ENCODE data around the gene A2ML1. TPM values are rescaled to one million over a fixed set of nuclear protein-coding genes. Genes with fewer than 3 reads are reported as not detected.
A peak's percentile ranks its signal among the peaks of the same experiment; 100 is the strongest.
"Not testable (repeated sequence)": the region's sequence is repeated elsewhere in the genome, so short reads cannot be mapped to it uniquely, and the experiment has no call there.

The A2ML1 gene
- total RNA-seq, 1 experiment from 2014 or later: not detected

DNA sequence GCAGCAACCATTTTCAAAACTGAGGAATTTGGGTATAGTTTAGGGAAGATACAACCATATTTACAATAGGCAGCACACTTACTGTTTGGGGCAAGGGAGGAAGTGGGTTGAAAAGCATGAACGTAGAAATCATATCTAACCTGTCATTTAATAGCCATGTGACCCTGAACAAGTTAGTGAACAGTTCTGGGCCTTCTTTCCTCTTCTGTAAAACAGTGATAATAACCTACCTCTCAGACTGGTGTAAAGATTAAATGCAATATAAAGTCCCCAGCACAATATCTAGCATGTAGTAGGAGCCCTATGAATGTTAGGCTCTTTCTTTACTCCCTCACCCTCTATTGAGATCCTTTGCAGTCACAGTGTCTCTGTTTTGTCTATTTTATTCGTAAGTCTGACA is 33.5 kb downstream of the A2ML1 start:
- Histone ChIP-seq H3K27me3 (no peaks in the 10 kb centered on the region), H3K27ac (no peak overlapping the region), H3K4me3 (no peak overlapping the region), H3K9me3 (replicated peaks) (no peaks in the 10 kb centered on the region), H3K4me1 (no peaks in the 10 kb centered on the region; the same call in 1 of the 2 replicates), H3K36me3 (no peaks in the 10 kb centered on the region)
- DNase-seq: no peak

DNA sequence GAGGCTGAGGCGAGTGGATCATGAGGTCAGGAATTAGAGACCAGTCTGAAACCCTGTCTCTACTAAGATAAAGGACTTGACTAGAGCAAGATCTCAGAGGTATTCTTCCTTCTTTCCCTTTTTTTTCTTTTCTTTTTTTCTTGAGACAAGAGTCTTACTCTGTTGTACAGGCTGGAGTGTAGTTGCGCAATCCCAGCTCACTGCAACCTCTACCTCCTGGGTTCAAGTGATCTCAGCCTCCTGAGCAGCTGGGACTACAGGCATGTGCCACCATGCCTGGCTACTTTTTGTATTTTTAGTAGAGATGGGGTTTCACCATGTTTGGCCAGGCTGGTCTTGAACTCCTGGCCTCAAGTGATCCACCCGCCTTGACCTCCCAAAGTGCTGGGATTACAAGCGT is 37.0 kb downstream of the A2ML1 start:
- not testable (repeated sequence) for H3K36me3 ChIP-seq

DNA sequence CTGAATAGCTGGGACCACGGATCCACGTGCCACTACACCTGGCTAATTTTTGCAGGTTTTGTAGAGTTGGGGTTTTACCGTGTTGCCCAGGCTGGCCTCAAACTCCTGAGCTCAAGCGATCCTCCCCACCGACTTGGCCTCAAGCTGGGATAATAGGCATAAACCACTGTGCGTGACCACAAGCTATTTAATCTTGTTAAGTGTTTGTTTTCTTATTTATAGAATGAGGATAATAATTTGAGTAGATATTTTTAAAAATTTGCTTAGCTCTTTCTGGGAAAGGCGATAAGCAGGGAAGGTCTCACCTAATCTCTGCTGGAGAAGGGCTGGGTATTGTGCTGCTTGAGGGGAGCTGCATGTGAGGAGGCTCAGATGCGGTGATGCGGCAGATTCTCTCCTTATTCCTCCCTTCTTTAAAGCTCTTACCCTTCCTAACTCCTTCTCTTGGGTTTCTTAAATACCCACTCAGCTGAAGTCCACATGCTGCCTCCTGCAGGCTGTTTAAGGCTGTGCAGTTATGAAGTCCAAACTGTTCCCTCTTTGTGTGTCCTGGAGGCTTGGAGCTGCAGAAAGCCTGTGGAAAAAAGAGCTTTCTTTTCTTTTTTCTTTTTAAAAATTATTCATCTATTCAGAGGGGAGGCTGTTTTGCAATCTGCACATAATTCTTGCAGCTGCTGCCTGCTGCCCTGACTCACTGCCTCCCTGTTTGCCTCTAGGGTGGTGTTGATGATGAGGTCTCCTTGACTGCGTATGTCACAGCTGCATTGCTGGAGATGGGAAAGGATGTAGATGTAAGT is 37.9 kb downstream of the A2ML1 start:
- no peaks in the 10 kb centered on the region for H3K9me3 ChIP-seq (replicated peaks)
- peak; percentile 34 to 74 for DNase-seq
- no peak overlapping the region for H3K4me3 ChIP-seq
- H3K27ac ChIP-seq: no peak overlapping the region
- H3K36me3 ChIP-seq: no peaks in the 10 kb centered on the region
- H3K27me3 ChIP-seq: no peaks in the 10 kb centered on the region
- H3K4me1 ChIP-seq: no peaks in the 10 kb centered on the region; the same call in 1 of the 2 replicates

More for the DNA sequence above, 37.0 kb downstream of the A2ML1 start:
- not testable (repeated sequence) for DNase-seq; H3K9me3 ChIP-seq (replicated peaks); H3K4me3 ChIP-seq; H3K27me3 ChIP-seq; H3K4me1 ChIP-seq; H3K27ac ChIP-seq

DNA sequence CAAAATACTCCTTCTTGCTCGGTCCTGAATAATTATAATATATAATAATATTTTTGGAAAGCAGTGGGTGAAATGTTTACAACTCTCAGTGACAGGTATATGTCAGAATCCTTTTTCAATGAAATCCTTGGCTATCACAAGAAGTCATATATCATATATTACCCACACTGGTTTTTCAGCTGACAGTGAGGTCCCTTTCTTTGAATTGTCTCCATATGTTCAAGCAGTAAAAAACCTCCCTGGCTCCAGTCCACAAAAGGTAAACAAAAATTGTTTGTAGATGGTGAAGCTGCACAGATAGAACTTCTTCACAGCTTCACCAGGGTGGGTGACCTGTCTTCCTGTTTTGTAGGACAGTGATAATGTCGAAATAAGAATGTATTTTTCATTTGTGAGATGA is 44.0 kb downstream of the A2ML1 start:
- no peak overlapping the region for H3K4me3 ChIP-seq
- no peaks in the 10 kb centered on the region for H3K9me3 ChIP-seq (replicated peaks)
- no peak for DNase-seq
- no peaks in the 10 kb centered on the region for H3K4me1 ChIP-seq
- H3K27ac ChIP-seq: no peak overlapping the region
- H3K27me3 ChIP-seq: no peaks in the 10 kb centered on the region
- no peaks in the 10 kb centered on the region for H3K36me3 ChIP-seq

DNA sequence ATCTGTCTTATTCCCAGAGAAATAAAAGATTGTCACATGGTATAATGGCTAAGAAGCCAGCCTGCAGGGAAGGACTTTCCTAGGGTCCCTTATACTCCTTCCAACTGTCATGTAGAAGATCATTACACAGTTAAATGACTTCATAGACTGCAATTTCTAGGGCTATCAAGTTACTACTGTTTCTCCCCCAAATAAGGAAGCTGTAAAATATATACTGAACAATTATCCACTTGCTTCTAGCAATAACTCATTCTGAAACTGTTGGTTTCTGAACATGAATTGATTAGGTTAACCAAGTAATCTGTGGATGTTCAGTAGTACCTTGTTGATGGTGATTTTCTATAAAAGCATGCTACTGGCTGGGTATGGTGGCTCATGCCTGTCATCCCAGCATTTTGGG is 44.6 kb downstream of the A2ML1 start:
- Histone ChIP-seq H3K36me3 (no peaks in the 10 kb centered on the region), H3K27ac (no peak overlapping the region), H3K27me3 (no peaks in the 10 kb centered on the region), H3K4me3 (no peak overlapping the region), H3K9me3 (replicated peaks) (no peaks in the 10 kb centered on the region), H3K4me1 (no peaks in the 10 kb centered on the region)
- DNase-seq: no peak

DNA sequence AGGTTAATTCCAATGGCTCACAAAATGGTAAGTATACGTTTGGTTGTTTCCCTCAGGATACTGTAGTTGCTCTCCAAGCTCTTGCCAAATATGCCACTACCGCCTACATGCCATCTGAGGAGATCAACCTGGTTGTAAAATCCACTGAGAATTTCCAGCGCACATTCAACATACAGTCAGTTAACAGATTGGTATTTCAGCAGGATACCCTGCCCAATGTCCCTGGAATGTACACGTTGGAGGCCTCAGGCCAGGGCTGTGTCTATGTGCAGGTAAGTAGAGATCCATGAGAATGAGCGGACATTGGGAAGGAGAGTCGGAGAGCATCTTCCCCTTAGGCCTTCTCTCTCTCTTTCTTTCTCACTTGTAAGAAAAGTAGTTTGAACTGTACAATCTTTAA is 45.4 kb downstream of the A2ML1 start:
- no peak overlapping the region for H3K4me3 ChIP-seq
- no peaks in the 10 kb centered on the region for H3K27me3 ChIP-seq
- no peaks in the 10 kb centered on the region for H3K4me1 ChIP-seq
- H3K9me3 ChIP-seq (replicated peaks): no peaks in the 10 kb centered on the region
- no peaks in the 10 kb centered on the region for H3K36me3 ChIP-seq
- no peak for DNase-seq
- no peak overlapping the region for H3K27ac ChIP-seq

DNA sequence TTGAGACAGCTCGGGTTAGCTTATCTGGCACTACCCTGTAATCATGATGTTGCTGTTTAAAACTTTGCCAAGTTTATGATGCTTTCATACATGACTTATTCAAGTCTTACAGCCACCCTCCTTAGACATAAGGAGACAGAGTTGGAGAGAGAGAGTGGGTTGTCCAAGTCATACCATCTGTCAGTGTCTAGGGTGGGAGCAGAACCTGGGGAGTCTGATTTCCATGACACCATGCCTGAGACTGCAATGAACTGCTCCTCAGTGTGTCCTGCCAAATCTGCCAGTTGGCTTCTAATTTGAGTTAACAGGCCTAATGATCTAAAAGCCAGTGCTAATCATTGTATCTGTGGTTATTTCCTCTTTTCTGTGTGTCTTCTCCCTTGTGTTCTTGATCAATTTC is 48.2 kb downstream of the A2ML1 start:
- H3K4me3 ChIP-seq: no peak overlapping the region
- no peak for DNase-seq
- H3K4me1 ChIP-seq: no peaks in the 10 kb centered on the region
- no peaks in the 10 kb centered on the region for H3K27me3 ChIP-seq
- H3K36me3 ChIP-seq: no peaks in the 10 kb centered on the region
- no peaks in the 10 kb centered on the region for H3K9me3 ChIP-seq (replicated peaks)
- no peak overlapping the region for H3K27ac ChIP-seq

DNA sequence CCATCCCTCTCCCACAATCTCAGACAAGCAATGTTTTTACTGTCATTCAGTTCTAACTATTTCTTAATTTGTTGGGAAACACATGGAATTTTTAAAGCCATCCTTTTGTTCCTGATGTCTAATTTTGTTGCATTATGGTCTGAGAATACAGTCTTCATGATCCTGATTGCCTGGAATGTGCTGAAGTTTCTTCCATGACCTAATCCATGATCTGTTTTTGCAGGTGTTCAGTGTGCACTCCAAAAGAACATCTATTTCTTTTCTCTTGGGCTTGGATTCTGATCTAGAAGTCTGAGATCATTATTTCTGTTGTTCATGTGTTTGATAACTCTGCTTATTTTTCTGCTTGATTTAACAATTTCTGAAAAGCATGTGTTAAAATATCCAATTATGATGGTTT is 48.6 kb downstream of the A2ML1 start:
- no peaks in the 10 kb centered on the region for H3K4me1 ChIP-seq
- DNase-seq: no peak
- H3K27me3 ChIP-seq: no peaks in the 10 kb centered on the region
- no peaks in the 10 kb centered on the region for H3K9me3 ChIP-seq (replicated peaks)
- no peak overlapping the region for H3K4me3 ChIP-seq
- H3K27ac ChIP-seq: no peak overlapping the region
- no peaks in the 10 kb centered on the region for H3K36me3 ChIP-seq

DNA sequence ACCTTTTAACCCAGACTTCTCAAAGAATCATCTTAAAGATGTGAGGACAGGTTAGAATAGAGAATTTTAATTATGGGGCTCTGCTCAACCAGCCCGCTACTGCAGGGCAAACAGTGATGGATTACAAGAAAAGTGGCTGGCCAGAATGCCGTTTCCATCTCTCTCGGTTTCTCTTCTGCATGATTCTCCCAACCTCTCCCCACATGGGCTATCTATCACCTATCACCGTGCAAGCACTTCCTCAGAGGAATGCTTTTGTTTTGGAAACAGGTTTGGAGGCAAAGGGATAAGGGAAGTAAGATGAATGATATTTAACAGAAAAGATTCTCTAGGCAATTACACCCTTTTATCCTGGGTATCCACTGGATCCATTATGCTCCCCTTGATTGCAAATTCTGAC is 54.5 kb downstream of the A2ML1 start:
- DNase-seq: no peak
- Histone ChIP-seq H3K27me3 (no peaks in the 10 kb centered on the region), H3K4me3 (no peak overlapping the region), H3K9me3 (replicated peaks) (no peaks in the 10 kb centered on the region), H3K36me3 (no peaks in the 10 kb centered on the region), H3K27ac (no peak overlapping the region), H3K4me1 (no peaks in the 10 kb centered on the region)

DNA sequence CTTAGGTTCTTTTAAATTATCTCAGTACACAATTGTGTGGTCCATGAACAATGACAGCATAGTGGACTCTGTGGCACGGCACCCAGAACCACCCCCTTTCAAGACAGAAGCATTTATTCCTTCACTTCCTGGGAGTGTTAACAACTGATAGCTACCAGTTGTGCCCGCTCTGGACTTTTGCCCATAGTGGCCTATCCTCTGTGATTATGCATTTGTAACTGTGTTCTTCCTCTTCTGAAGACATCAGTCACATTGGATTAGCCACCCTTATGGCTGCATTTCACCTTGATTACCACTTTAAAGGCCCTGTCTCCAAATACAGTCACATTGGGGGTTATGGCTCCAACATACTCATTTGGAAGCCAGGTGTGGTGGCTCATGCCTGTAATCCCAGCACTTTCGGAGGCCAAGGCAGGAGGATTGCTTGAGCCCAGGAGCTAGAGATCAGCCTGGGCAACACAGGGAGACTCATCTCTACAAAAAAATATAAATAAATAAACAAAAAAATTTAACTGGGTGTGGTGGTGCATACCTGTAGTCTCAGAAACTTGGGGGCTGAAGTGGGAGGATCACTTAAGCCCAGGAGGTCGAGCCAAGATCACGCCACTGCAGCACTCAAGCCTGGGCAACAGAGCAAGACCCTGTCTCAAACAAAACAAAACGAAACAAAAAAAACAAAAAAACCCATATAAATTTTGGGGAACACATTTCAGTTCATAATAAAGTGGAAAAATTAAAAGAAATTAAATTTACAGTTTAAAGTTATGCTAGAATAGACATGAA is 64.3 kb downstream of the A2ML1 start:
- no peaks in the 10 kb centered on the region for H3K36me3 ChIP-seq
- no peak overlapping the region for H3K27ac ChIP-seq
- no peaks in the 10 kb centered on the region for H3K9me3 ChIP-seq (replicated peaks)
- no peaks in the 10 kb centered on the region for H3K27me3 ChIP-seq
- no peak for DNase-seq
- H3K4me1 ChIP-seq: no peaks in the 10 kb centered on the region
- no peak overlapping the region for H3K4me3 ChIP-seq

DNA sequence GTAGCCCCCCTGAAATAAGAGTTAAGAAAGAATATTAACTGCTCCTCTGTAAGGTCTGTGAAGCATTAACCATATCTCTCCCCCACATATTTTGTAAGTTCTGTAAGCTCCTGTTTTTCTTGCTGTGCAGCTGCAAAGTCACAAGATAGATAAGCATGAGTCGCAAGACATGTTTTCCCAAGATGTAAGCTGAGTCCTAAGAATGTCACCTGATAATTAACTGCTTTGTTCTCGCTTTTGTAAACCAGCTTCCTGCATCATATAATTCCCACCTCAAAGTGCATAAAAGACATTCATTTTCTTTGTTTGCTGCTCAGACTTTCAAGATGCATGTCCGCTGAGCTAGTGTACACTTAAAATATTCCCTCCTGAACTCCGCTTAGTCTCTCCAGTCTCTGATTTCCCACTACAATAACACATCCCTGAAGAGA is 64.9 kb downstream of the A2ML1 start:
- Histone ChIP-seq H3K27ac (no peak overlapping the region), H3K36me3 (no peaks in the 10 kb centered on the region), H3K27me3 (no peaks in the 10 kb centered on the region), H3K9me3 (replicated peaks) (no peaks in the 10 kb centered on the region), H3K4me1 (no peaks in the 10 kb centered on the region), H3K4me3 (no peak overlapping the region)
- DNase-seq: no peak

DNA sequence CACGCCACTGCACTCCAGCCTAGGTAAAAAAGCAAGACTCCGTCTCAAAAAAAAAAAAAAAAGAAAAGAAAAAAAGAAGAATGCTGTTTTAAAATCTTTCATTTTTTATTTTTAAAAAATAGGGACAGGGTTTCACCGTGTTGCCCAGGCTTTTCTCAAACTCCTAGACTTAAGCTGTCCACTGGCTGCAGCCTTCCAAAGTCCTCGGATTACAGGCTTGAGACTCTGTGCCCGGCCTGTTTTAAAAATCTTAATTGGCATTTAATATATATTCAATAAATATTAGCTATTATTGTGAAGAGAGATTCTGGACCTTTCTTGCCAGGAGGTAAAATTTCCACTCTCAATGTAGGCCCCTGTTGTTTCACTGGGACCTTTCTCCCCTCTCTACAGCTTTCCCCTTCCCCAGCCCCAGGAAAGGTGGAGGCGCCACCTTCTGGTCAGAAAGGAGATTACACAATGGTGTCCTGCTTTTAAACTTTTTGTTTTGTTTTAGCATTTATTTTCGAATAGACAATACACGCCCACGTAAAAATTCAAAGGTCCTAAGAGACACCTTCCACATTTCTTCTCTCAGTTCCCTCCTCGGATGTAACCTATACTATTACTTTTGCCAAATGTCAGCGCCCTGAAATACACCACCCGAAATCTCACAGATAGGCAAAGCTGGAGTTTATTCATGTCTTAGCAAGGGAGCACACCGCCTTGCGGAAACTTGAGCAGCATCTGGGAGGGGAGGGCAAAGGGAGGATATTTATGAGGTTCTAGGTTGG is 68.1 kb downstream of the A2ML1 start:
- no peaks in the 10 kb centered on the region for H3K27me3 ChIP-seq
- peak overlapping the region; percentile 28 for H3K4me3 ChIP-seq
- peaks cover 3% of the 10 kb centered on the region; the same call in 1 of the 2 replicates for H3K4me1 ChIP-seq
- H3K9me3 ChIP-seq (replicated peaks): no peaks in the 10 kb centered on the region
- DNase-seq: peak; percentile 32 to 78
- H3K27ac ChIP-seq: no peak overlapping the region
- no peaks in the 10 kb centered on the region for H3K36me3 ChIP-seq

DNA sequence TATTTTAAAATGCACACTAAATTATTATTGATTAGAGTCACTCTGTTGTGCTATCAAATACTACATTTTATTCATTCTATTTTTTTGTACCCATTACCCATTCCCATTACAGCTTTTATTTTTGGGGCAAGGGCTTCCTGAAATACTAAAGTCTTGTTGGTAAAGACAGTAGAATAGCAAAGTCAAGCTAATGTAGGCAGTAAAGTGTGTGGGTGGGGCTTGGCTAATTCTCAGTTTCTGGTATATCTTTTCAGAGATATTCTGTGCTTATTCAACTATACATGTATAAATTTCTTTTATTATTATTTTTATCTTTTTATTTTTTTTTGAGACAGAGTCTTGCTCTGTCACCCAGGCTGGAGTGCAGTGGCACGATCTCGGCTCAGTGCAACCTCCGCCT is 69.6 kb downstream of the A2ML1 start:
- Histone ChIP-seq H3K4me1 (peaks cover 3% of the 10 kb centered on the region; the same call in 1 of the 2 replicates), H3K36me3 (no peaks in the 10 kb centered on the region), H3K27me3 (no peaks in the 10 kb centered on the region), H3K4me3 (no peak overlapping the region), H3K9me3 (replicated peaks) (no peaks in the 10 kb centered on the region), H3K27ac (no peak overlapping the region)
- no peak for DNase-seq

DNA sequence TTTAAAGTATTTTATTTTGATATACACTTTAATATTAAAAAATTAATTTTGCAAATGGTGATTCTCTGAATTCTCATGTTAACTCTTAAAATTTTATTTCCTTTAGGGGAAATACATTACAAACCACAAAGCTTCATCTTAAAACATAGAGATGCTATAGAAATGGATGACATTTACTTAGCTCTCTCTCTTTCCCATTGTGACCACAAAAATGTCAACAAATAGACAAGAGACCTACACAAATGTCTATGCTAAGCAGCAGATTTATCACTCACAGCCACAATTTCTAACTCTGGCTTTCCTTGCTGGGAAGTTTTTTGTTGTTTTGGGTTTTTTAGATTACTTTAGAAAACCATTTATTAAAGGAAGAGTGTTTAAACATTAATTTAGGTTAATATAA is 72.0 kb downstream of the A2ML1 start:
- peak in 1 of 2 experiments; percentile 6 for DNase-seq
- Histone ChIP-seq H3K4me1 (peaks cover 3% of the 10 kb centered on the region; the same call in 1 of the 2 replicates), H3K4me3 (no peak overlapping the region), H3K36me3 (no peaks in the 10 kb centered on the region), H3K27me3 (no peaks in the 10 kb centered on the region), H3K27ac (no peak overlapping the region), H3K9me3 (replicated peaks) (no peaks in the 10 kb centered on the region)

DNA sequence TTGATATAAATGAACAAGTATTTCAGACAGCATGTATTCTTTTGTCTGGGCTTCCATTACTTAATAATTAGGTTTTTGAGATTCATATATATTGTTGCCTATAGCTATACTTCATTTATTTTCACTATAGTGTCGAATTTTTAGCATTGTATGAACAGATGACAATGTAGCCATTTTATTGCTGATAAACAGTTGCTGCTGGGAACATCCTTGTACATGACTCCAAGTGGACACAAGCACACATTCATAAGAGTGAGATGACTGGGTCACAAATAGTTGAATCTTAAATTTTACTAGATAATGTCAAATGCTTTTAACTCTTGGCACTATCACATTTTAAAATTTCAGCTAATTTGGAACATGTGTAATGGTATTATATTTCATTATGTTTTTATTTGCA is 72.6 kb downstream of the A2ML1 start:
- Histone ChIP-seq H3K9me3 (replicated peaks) (no peaks in the 10 kb centered on the region), H3K36me3 (no peaks in the 10 kb centered on the region), H3K27ac (no peak overlapping the region), H3K4me3 (no peak overlapping the region), H3K4me1 (peaks cover 3% of the 10 kb centered on the region; the same call in 1 of the 2 replicates), H3K27me3 (no peaks in the 10 kb centered on the region)
- DNase-seq: no peak
